NCI-H524 (cell line): ENCODE data around the gene THAP12.
A peak's percentile ranks its signal among the peaks of the same experiment; 100 is the strongest.

Experiments used
- DNase-seq, 2 experiments: peaks; one replicate each; lab custom pipeline; 2025; lab: John Stamatoyannopoulos, UW

The THAP12 gene

DNA sequence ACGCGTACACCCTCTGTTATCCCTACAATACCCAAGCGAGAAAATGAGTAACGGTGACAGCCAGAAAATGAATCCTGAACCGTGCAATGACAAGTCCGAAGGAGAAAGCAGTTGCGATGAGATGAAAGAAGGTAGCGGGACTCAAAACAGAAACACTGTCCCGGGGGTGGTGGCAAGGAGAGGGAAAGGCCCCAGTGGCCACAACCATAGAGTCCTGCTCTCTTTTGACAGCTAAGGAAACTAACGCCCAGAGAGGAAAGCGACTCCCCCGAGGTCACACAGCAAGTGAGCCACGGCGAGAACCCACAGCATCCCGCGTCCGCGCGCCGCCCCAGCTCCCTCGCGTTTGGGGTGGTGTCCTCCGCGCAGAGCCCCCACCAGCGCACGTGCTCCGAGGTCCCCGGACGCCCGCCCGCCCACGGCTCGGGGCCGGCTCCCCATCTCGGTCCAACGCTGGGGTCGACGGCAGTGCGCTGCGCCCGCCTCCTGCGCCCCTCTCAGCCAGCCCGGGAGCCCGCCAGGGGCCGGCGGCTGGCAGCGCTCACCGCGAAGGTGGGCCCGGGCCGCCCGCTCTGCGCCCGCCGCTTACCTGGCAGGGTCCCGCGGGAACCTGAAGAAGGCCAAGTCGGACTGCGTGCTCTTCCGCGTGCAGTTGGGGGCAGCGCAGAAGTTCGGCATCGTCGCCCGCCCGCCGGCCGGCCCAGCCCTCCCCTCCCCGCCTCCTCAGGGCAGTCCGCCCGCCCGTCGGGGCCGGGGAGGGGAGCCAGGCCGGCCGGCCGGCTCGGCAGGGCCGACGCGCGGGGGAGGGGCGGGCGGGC, 564 bp downstream of the THAP12 start:
- DNase-seq, result peak in 1 of 2 experiments; percentile 11

DNA sequence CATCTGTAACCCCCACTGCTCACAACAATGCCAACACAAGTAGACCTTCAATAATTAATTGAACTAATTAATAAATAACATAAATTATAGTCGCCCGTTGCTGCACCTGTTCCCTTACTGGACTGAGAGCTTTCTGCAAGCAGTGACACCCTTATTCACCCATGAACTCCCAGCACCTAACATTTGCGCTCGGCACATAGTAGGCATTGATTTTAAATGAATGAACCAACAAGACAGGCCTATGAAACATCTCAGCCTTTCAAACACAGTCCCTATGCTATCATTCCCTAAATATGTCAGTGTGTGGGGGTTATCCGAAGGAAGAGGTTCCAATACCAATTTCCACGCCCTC, 1.1 kb downstream of the THAP12 start:
- DNase-seq, result no peak

DNA sequence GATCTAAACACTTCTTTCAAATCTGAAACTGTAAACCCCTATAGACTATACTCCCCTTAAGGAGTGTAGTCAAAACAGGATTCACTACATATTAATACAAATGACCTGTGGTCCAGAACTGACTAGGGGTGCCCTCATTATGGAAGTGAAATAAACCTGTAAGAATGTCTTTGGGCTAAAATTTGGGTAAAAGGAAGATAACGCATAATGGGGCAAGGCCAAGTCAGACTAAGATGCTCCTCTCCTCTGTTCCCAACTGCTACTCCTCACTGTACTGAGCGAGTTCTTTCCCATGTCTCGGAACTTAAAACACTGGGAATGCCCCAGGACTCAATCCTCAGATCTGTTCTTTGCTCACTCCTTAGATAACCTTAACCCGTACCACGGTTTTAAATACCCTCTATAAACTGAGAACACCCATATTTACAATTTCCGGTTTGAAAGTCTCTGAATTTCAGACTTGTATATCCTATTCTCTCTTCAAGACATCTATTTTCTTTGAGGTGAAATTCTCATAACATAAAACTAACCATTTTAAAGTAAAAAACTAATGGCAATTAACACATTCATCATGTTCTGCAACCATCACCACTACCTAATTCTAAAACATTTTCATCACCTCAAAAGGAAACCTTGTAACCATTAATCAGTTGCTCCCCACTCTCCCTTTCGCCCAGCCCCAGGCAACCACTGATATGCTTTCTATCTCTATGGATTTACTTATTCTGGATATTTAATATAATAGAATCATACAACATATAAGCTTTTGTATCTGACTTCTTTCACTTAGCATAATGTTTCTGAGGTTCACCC, 4.0 kb downstream of the THAP12 start:
- DNase-seq, result no peak

DNA sequence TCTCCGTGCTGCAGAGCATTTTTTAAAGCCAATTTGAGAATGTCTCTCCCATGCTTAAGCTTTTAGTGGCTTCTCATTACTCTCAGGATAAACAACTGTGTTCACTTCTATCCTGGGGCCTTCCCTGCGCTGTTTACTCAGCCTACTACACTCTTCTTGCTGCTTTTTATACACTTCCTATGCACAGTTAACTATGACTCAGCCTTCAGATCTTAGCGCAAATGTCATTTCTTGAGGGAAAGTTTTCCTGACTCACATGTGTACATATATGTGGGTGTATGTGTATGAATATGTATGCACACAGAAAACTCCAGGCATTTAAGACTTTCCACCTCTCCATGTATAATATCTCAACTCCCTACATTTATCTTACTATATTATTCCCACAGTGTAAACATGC, 9.8 kb downstream of the THAP12 start:
- no peak for DNase-seq

DNA sequence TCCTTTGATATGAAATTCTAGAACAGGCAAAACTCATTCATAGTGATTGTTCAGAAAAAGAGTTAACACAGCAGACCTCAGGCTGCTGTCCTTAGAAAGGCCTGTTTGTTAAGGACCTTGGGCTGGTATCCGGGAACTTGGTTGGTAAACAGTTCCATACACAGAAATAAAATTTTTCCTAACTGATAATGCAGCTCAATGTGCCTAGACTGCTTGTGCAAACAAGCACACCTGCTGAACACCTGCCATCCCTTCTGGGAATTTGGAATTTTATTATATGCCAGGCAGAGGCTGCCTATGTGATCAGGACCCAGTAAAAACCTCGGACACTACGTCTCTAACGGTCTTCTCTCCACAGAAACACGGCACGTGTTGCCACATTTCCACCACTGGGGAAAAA, 11.5 kb downstream of the THAP12 start:
- DNase-seq, result no peak

DNA sequence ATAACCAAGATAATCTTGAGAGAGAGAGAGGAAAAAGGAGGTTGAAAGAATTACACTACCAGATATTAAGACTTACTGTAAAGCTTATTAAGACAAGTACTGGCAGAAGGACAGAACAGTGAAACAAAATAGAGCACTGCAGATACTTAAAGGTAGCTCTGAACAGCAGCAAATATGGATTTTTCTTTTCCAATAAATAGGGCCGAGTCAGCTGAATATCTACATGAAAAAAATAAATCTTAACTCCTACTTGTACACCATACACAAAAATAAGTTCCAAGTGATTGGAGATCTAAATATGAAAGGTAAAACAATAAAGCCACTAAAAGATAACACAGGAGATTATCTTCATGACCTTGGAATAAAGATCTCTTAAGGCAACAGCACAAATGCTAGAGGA, 12.4 kb downstream of the THAP12 start:
- DNase-seq, result no peak

DNA sequence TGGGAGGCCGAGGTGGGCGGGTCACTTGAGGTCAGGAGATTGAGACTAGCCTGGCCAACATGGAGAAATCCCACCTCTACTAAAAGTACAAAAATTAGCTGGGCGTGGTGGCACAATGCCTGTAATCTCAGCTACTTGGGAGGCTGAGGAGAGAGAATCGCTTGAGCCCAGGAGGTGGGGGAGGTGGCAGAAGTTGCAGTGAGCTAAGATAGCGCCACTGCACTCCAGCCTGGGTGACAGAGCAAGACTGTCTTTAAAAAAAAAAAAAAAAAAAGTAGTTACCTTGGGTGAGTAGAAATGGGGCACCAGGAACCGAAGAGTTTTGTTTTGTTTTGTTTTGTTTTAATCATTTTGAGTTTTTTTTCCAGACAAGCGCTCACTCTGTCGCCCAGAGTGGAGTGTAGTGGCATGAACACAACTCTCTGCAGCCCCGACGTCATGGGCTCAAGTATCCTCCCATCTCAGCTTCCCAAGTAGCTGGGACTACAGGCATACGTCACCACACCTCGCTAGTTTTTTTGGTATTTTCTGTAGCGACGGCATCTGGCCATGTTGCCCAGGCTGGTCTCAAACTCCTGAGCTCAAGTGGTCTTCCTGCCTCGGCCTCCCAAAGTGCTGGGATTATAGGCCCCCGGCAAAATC, 15.8 kb downstream of the THAP12 start:
- no peak for DNase-seq

DNA sequence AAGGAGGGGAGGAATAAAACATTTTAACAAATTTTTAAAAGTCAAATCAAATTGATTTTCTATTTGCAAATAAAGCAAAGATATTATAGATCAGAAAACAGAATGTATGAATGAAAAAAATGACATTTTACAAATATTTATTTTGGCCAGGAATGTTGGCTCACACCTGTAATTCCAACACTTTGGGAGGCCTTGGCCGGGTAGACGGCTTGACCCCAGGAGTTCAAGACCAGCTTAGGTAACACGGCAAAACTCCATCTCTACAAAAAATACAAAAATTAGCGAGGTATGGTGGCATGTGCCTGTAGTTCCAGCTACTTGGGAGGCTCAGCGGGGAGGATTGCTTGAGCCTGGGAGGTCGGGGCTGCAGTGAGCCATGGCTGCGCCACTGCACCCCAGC, 18.2 kb downstream of the THAP12 start:
- no peak for DNase-seq

DNA sequence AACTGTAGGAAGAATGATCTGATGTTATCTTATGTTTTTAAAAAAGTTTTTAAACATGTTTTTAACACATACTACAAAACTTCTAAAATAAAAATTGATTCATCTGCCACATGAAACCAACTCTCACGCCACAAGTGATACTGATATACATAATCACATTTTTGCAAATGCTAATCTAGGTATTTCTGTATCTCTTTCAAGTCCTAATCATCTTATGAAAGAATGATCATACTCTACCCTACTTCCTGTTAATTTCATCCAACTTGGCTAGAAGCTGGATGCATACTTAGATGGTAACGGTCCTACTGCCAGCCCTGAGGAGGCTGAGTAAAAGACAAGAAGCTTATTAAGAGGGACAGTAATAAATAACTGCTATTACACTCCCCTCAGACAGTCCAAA, 19.2 kb downstream of the THAP12 start:
- no peak for DNase-seq

DNA sequence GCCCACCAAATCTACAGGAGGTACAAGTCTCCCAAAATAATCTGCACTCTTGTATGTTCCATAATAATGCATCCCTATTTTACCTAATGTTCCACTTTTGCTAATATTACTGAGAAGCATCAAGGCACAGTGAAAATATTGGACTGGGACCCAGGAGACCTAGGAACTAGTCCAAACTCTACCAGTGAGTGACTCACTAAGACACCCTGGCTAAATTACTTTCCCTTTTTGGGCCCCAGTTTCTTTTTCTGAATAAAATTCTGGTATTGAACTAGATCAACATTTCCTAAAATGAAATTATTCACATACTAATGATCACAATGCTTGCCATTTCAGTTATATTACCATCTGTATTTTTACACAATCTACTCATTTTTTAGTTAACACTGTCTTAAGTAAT, 19.6 kb downstream of the THAP12 start:
- DNase-seq, result no peak

DNA sequence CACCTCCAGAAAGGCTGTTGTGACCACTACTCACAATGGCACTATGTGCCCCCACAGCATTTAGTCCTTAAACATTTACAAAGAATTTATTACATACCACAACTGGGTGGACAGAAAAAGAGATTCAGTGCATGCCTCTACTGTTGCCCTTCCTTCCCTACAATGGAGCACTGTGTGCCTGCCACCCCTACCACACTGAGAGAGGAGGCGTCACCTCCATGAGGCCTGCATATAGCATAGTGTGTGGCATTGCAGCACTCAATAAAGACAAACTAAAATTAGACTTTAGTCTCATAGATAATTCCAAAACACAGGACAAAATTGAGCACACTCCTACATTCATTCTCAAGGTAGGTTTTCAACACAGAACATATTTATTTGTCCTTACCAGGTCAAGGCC, 25.8 kb downstream of the THAP12 start:
- no peak for DNase-seq

DNA sequence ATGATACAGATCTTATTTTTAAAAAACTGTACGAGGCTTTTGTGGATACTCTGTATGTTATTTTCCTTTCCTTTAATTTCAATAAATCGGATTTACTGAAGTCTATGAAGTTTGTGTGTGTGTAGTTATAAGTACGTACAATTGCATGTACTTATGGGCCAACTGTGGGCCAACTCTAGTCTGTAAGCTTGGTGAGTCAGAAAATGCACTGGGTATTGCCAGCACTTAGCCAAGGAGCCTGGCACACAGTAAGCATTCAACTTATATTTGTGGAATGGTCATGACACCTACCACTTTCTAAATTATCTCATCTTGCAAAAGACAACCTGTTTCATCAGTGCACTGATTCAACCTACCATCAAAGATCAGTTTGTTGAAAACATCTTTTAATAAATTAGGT, 32.6 kb downstream of the THAP12 start:
- DNase-seq, result no peak

DNA sequence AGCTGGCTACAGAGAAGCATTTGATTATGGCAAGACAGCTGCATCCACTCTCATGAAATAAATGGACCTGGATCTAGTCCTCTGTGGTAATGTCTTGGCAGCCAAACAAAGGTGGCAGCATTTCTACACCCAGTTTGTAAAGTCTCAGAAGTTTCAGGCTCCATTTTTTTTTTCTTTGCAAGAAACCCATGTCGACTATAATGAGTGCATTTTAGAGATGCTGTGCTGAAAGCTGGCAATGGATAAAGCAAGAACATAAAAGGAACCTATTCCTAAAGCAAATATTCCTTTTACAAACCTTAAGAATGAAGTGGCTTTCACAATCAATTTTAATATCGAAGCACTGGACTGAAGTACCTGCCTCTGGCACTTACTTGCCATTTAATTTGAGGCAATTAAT, 33.5 kb downstream of the THAP12 start:
- no peak for DNase-seq

DNA sequence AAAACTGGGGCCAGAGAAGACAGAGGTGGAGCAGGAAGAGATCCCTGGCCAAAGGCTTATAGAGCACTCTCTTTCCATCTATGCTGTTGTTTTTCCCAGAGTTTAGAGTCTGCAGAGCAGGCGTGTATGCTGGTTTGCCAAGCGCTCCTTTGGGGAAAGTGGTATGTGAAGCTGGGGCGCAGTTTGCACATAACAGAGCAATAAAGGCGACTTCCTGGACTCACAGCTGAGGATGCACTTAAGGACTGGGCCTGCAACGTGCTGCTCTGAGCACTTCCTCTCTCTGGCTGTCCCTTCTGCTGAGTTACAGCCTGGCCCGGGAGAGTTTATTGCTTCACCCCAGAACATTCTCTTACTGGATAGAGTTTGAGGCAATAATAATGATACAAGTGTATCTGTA, 41.7 kb downstream of the THAP12 start:
- no peak for DNase-seq

DNA sequence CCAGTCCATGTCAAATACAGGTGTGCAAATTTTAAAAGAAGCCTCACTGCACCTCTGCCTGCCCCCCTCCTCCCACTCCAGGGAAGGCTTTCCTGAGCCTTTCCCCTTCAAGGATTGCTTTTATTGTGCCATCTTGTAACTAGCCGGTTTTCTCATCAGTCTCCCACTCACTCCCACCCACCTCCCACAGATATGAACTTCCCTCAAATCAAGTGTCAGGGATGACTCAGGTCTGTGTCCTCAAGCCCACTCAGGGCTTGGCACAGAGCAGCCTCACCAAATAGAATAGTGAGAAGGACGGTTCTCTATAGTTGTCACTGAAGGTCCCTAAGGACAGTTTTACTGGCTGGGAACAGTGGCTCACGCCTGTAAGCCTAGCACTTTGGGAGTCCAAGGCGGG, 43.0 kb downstream of the THAP12 start:
- DNase-seq, result no peak

DNA sequence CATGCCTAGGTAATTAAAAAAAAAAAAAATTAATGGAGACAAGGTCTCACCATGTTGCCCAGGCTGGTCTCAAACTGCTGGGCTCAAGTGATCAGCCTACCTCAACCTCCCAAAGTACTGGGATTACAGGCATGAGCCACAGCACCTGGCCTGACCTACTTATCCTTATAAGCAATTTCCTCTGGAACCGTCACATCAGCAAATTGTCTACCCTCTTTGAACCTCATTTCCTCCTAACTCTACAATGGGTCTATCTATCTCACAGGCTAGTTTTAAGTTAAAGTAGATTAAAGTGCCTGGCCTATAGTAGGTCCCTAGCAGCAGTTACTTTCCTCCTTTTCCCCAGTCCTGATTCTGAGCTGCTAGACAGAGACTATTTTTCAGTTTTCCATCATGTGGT, 43.5 kb downstream of the THAP12 start:
- DNase-seq, result no peak

DNA sequence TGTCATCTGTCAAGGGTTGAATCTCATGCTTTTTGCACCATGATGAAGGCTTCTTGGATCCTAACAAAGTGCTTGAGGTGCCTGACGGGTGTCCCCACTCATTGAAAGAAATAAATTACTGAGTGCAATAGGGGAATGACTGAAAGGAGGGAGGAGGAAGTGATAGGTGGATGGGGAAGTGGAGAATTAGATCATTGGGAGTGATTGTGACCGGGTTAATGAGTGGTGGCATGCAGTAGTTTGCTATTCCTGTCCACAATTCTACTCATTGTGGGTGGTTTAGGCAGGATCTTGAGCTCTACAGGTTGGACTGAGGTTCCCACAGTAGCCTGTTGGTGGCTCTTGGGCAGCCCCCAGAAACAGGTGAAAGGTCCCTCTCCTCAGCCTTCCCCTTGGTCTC, 44.3 kb downstream of the THAP12 start:
- no peak for DNase-seq

DNA sequence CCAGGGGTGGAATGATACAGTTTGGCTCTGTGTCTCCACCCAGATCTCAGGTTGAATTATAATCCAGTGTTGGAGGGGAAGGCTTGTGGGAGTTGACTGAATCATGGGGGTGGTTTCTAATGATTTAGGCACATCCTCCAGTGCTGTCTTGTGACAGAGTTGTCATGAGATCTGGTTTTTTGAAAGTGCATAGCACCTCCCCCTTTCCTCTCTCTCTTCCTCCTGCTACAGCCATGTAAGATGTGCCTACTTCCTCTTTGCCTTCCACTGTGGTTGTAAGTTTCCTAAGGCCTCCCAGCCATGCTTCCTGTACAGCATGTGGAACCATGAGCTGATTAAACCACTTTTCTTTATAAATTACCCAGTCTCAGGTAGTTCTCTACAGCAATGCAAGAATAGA, 45.1 kb downstream of the THAP12 start:
- DNase-seq, result no peak

DNA sequence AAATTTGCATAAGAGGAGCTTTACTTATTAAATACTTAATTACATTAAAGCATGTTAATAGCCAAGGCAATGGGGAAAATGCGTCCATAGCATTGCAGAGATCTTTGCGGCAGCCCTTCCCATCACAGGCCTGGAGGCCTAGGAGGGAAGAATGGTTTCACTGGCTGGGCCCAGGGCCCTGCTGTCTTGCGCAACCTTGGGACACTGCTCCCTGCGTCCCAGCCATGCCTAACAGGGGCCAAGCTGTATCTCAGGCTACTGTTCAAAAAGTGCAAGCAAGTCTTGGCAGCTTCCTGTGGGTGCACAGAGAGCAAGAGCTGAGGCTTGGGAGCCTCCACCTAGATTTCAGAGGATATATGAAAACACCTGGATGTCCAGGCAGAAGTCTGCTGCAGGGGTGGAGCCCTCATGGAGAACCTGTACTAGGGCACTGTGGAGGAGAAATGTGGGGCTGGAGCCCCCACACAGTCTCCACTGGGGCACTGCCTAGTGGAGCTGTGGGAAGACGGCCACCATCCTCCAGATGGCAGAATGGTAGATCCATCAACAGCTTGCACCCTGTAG, 46.0 kb downstream of the THAP12 start:
- DNase-seq, result no peak

DNA sequence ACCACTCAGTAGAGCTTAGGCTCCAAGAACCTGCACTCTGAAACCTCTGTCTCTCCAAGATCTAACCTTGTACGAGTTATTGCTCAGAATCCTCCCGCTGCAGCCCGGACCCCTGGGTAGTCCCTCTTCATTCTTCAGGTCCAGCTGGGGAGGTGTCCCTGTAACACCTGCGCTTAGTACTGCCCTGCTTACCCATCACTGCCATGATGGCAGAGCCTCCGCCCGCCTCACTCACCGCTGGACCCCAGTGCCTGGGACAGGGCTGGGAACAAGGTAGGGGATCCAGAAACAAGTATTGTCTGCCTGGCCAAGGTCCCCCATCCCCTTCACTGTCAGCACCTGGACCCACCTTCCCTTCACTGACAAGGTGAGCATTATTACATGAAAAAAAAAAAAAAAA, 50.3 kb downstream of the THAP12 start:
- no peak for DNase-seq

DNA sequence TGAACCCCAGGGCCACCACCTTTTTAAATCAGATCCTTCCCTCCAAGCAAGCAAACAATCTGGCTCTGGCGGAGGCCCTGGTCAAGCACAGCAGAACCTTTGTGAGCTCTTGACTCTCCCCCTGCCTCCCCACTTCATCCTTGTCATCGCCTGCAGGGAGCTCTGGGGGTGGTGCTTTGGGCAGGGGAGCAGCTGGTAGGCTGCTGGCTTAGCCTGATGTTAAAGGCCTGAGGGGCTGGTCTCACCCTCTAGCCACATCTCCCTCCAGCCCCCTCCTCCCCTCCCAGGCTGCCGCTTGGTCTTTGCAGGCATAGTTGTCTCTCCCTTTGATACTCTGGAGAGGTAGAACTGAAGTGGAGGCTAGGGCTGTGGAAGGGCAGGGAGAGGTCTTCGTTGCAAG, 50.9 kb downstream of the THAP12 start:
- DNase-seq, result peak in 1 of 2 experiments; percentile 21

DNA sequence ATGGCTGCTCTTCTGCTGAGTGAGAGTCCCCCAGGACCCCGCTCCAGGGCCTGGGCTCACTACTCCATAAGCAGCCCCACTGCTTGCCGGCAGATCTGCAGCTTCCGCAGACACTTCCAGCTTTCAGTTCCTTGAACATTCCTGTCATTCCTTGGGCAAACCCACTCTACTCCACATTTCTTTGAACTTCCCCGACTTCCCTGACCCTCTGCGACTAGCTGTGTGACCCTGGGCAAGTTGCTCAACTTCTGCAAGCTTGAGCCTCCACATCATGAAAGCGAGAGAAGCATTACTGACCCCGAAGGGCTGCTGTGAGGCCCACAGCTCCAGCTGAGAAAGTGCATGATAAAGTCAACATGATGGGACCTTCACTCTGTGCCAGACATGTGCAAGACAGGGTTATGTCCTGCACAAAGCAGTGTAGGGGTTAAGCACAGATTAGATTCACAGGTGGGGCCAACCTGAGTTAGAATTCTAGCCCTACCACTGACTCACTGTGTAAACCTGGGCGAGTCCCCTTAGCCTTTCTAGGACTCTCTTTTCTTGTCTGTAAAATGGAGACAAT, 51.8 kb downstream of the THAP12 start:
- DNase-seq, result no peak
